GM15510 (cell line): Measurements from ENCODE around the gene OLFM2.

Source experiments
- POLR2A ChIP-seq: IDR thresholded peaks from 3 replicates; pipeline ENCODE4 v1.6.1; 2011; ENCODE audit warnings: borderline replicate concordance; ENCODE audit not compliant: insufficient read length; ENCODE audit errors: extremely low read depth

OLFM2 gene

DNA sequence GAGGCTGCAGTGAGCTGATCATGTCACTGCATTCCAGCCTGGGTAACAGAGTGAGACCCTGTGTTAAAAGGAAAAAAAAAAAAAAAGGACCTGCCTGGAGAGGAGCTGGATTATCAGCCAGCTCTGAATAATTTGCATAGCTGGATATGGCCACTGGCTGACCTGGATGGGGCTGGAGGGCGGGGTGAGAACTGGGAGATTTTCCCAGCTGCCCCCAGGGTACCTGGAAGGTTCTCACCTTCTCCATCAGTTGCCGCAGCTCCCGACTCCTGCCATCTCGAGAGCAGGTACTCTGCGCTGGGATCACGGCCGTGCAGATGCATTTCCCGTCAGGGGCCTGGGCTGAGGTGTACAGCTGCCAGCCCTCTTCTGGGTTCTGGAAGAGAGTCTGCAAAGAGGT, 75.9 kb downstream of the OLFM2 start:
- no peak for TF ChIP-seq POLR2A

DNA sequence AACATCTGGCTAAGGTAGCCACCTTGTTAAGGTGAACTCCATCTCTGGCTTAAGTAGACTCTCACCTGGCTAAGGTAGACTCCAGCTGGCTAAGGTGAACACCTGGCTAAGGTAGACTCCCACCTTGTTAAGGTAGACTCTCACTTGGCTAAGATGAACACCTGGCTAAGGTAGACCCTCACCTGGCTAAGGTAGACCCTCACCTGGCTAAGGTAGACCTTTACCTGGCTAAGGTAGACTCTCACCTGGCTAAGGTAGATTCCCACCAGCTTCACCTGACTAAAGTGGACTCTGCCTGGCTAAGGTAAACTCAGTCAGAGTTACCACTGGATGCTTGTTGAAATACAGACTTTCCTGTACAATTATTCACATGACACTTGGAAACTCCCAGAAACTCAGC, 77.5 kb downstream of the OLFM2 start:
- no peak for TF ChIP-seq POLR2A

DNA sequence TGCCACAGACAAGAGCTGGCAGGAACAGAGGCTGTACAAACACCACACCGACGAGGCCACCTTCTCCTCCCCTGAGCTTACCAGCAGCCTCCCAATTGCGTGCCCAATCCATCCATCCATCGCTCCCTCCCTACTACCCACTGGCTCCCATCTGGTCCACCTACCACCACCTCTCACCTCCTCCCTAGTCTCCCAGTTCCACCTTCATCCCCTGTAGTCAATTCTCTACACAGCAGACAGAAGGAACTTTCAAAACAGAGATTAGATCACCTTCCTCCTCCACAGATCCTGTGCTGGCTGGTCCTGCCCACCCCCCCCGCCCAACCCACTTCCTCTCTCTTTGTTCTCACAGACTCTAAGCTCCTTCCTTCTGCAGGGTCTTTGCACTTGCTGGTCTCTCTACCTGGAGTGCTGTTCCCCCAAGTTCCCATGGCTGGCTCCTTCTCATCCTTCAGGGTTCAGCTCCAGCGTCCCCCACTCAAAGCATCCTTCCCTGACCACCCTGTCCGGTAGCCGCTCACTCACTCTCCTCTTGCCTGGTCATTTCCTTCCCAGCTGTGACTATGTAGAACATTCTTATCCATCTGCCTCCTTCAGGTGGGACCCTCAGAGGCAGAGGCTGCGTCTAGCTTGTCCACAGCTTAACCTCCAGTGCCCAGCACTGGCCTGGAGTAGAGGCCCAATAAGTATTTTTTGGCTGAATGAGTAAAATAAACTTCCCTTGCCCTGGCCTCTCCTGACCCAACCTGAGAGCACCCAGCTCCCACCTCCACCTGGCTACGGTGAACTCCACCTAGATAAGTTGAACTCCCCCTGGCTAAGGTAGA, 78.2 kb downstream of the OLFM2 start:
- TF ChIP-seq POLR2A, result no peak

DNA sequence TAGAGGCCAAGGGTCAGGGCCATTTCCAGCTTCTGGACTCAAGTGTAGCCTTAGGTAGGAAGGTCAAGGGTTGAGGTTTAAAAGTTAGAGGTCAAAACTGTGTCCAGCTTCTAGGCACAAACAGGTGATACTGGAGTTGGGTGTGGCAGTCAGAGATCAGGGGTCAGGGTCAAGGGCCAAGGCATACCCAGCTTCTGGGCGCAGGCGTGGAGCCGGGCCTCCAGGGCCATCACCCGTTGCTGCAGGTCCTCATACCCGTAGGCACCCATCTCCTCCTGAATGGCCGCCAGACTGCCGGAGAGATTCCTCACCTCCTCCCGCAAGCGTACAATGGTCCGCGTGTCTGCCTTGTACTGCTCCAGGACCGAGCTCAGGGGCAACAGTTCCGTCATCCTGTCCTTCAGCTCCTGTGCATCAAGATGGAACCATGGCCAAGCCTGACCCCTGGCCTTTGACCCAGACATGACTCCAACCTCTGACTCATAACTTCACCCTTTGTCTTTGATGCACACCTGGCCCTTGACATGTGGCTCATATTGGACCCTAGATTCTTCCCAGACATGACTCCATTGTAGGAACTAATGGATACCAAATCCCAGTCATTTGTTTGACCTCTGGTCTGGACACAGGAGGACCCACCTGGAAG, 79.1 kb downstream of the OLFM2 start:
- no peak for TF ChIP-seq POLR2A

DNA sequence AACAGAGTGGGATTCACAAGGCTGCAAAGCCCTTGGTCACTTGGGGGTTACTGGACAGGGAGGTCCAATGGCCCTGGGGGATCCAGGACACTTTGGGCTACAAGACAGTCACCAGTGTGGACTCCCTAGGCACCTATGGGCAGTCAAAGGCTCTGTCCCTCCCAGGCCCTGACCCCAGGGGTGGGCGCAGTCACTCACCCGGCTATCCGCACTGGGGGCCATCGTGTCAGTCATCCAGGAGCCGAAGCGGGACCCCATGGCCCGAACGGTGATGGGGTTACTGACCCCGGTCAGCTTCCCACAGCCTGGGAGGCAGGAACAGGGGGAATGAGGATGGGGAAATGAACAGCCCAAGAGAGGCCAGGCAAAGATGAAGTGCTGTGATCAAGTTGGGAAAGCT, 79.7 kb downstream of the OLFM2 start:
- no peak for TF ChIP-seq POLR2A

DNA sequence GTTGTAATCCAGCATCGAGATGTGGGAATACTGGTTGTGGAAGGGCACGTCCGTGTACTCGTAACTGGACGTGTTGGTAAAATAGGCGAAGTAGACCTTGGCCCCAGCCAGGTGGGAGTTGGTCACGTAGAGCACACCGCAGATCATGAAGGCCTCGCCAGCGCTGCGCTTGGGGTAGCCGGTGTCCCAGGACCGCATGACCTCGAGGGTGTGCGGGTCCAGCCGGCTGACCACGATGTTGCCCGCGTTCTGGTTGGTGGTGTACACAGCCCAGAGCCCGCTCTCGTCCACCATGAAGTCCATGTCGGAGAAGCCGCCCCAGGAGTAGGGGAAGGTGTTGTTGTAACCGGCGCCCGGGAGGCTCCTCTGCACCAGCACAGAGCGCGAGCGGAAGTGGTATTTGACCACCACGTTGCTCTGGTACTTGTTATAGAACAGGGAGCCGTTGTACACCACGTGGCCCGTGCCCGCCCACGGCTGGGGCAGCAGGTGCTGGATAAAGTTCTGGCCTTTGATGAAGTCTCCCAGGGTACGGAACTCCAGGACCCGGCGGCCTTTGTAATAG, 82.0 kb downstream of the OLFM2 start:
- TF ChIP-seq POLR2A, result no peak

DNA sequence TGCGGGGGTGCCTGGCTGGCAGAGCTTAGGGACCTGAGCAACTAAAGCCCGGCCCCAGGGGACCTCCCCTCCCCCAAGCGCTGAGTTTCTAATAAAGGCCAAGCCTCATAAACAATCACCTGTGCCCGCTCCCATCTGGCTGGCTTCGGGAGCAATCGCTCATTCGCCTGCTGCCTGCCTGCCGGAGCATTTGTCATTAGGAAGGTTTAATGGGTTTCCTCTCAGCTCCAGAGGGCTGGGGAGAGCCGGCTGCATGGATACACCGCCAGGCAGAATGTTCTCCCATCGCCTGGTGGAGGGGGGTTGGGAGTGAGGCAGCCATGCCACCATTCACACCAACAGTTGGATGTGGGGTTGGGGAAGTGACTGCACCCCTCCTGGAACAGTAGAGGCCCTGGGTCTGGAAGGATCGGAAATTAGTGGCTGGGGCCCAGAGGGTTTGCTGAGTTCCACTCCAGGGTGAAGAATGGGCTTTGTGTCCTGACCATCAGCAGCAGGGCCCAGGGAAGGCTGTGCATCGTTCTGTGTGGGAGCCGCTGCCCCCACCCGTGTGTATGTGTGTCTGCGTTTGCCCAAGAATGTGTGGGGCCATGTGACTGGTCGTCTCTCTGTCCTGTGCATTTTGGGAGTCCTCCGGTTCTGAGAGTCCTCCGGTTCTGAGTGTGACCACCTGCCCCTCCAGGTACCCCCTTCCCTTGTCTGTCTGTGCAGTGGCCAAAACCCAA, 85.9 kb downstream of the OLFM2 start:
- no peak for TF ChIP-seq POLR2A

DNA sequence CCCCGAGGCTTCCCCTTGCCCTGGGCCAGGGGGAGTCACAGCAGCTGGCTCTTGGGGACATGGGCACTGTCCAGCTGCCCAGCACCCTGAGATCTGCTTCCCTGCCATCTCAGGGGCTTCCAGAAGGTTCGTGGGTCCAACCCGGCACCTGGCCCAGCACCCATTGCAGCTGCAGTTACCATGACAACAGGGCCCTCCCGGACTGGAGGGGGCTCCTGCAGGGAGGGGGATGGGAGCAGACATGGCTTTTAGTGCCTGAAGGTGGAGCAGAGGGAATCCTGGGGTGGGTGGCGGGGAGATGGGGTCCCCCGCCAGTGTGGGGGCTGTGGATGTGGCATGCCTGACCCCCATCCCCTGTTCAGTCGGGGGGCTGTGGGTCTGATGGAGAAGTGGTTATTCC, 86.5 kb downstream of the OLFM2 start:
- TF ChIP-seq POLR2A, result no peak

DNA sequence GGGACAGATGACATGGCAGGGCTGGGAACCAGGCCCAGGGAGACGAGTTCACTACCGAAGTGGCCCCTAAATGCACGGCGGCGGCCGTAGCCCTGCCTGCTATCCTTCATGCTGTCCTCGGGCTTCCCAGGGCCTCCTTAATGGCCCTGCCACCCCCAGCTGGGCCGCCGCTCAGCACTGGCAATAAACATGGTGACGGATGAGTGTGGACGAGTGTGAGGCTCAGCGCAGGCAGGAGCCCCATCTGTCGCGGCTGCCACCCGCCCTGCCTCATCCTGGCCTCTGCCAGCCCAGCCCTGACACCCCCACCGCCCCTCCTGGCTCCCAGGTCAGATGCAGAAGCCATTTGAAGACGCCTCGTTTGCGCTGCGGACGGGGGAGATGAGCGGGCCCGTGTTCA, 87.6 kb downstream of the OLFM2 start:
- no peak for TF ChIP-seq POLR2A

DNA sequence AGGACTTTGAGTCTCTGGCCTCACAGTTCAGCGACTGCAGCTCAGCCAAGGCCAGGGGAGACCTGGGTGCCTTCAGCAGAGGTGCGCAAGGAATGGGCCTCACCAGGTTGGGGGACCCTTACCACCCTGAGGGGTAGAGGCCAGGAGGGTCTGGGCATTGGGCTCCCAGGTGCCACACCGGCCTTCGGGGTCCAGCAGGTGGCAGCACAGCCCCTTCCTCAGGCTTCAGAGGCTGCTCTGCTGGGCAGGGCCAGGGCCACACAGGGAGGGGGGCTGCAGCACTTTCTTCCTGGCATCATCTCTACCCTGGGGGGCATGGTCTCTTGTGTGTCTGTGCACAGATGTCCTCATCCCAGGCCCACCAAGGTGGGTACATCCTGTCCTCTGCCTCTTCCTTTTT, 88.3 kb downstream of the OLFM2 start:
- no peak for TF ChIP-seq POLR2A

DNA sequence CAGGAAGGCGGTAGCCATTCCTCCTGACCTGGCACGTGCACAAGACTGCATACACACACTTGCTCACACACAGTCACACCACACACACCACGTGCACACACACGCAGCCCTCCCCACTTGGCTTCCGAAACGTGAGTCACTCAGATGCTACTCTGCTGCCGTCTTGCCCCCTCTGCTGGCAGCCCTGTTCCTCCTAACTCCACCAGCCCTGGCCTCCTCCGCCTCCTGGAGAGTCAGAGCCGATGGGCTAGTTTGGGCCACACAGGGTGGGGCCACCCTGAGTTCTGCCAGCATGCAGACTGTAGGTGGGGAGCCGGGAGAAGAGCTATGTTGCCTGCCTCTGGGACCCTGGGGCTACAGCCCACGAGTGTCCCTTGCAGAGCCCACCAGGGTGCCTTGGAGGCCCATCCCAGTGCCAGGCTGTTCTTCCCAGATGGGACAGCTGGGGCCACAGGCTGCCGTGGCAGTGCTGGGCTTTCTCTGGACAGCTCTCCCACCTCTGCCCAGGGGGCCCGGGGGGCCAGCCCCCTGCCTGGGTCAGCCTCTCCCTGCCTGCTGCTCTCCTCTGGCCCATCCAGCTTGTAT, 89.1 kb downstream of the OLFM2 start:
- no peak for TF ChIP-seq POLR2A

DNA sequence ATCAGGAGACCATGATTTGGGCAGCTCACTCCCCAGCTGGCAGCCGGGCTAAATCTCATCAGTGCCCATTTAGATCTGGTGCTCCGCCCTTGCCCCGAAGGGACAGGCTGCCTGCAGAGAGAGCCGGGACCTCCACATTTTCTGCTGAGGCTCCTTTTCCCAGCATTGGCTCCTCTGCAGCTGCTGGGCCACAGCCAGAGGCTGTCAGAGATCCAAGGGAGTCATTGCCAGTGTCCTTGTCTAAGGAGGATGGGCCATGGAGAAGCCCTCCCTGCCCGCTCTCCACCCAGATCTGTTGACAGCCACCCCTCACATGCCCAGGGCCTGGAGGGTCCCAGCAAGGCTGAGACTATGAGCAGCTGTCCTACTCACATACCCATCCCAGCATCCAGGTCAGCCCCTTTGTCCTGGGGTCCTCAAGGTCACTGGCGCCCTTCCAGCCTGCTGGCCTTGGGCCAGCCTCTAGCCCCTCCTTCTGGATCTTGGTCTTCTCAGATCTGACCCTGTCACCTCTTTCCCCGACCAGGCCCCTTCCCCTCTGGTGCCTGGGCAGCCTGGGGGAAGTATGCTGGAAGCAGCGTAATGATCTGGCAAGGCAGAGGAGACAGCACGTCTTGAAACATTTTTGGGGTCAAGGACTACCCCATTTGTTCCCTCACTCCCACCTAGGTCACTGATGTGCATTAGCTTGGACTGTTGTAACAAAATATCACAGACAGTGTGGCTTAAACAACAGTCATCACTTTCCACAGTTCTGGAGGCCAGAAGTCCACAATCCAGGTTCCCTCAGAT, 93.3 kb downstream of the OLFM2 start:
- no peak for TF ChIP-seq POLR2A

DNA sequence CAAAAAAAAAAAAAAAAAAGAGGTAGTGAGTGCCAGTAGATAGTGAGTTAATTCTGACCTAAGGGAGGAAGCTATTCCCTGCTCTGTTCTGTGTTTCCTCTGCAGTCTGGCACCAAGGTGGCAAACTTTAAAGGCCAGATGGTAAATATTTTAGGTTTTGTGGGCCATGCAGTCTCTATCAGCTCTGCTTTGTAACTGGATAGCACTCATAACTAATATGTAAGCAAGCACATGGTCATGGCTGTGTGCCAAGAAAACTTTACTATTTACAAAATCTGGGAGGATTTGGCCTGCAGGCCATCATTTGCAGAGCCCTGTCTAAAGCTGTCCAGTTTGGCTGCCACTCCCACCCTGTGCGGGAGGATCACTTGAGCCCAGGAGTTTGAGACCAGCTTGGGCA, 96.9 kb downstream of the OLFM2 start:
- TF ChIP-seq POLR2A, result no peak

DNA sequence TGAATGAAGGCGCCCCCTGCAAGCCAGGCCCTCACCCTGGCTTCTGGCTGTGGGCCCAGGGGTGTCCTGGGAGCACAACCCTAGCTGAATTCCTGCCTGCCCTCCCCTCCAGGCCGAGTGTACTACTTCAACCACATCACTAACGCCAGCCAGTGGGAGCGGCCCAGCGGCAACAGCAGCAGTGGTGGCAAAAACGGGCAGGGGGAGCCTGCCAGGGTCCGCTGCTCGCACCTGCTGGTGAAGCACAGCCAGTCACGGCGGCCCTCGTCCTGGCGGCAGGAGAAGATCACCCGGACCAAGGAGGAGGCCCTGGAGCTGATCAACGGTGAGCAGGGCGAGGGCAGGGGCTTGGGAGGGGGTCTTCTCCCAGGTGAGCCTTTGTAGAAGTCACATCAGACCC, 98.0 kb downstream of the OLFM2 start:
- no peak for TF ChIP-seq POLR2A
